ENCODE measurements around the gene RNU6-9.
"Not testable (repeated sequence)": the region's sequence is repeated elsewhere in the genome, so short reads cannot be mapped to it uniquely, and the experiment has no call there.

RNU6-9 gene

DNA sequence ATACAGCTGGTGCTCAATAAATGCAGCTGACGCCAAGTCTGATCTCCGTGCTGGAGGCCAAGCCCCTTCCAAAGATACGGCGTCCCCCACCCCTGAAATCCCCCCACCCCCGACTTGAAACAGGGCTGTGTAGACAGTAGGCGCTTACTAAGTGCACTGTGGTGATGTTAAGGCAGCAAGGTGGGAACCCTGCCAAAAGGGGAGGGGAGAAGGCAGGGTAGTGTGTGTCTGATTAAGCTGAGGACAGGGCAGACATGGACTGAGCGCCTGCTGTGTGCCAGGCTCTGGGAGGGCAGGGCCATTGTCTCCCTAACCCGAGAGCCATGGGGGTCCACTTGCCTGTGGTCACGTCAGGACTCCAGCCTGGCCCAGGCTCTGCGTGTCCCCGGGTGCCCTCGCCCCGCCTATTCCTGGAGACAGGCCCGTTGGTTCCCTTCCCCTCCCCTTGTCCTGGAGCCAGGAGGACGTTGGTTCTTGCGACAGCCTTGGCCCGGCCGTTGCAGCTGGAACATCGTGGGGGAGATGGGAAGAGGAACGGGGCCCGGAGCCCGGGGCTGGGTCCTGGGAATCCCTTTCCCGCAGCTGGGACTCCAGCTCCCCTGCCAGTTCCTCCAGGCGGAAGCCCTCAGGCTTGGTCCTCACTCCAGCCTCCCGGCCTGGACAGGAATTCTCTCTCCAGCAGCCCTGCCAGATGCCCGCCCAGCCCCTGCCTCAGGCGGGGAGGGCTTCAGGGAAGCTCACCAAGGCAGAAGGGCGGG lies 42.9 kb upstream of the RNU6-9 start:
- TF ChIP-seq CTCF (IDR thresholded peaks at IDR 0.05; ENCODE audit: low read depth, low read length): no peak
- H3K4me3 ChIP-seq (ENCODE audit: low read depth, low read length): peak overlapping the region; percentile 6; the same call in 1 of the 2 replicates

DNA sequence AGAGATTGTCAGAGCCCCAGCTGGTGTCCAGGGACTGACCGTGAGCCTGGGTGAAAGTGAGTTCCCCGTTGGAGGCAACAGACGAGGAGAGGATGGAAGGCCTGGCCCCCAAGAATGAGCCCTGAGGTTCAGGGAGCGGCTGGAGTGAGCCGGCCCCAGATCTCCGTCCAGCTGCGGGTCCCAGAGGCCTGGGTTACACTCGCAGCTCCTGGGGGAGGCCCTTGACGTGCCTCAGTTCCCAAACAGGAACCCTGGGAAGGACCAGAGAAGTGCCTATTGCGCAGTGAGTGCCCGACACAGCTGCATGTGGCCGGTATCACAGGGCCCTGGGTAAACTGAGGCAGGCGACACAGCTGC lies 42.3 kb upstream of the RNU6-9 start:
- H3K4me3 ChIP-seq (ENCODE audit: low read depth, low read length): no peak overlapping the region; the same call in 1 of the 2 replicates
- no peak for TF ChIP-seq CTCF (IDR thresholded peaks at IDR 0.05; ENCODE audit: low read depth, low read length)

GRCh38 chr19:852136-853013 lies 40.9 kb upstream of the RNU6-9 start, which contains the start of gene ELANE:
TSS of gene ELANE (plus strand) at chr19:852303. CDS start at chr19:852329, 26 bp downstream.
- no peak for TF ChIP-seq CTCF (IDR thresholded peaks at IDR 0.05; ENCODE audit: low read depth, low read length)
- H3K4me3 ChIP-seq (ENCODE audit: low read depth, low read length): no peak within 1 kb of the TSS

- no peak for TF ChIP-seq CTCF (IDR thresholded peaks at IDR 0.05; ENCODE audit: low read depth, low read length)
- H3K4me3 ChIP-seq (ENCODE audit: low read depth, low read length): no peak overlapping the region
Measured at GRCh38 chr19:853014-853585, 40.2 kb upstream of the RNU6-9 start.

- not testable (repeated sequence) for H3K4me3 ChIP-seq (ENCODE audit: low read depth, low read length)
Measured at GRCh38 chr19:853614-854220, 39.6 kb upstream of the RNU6-9 start.

GRCh38 chr19:854549-854948 lies 38.7 kb upstream of the RNU6-9 start:
- H3K4me3 ChIP-seq (ENCODE audit: low read depth, low read length): no peak overlapping the region
- TF ChIP-seq CTCF (IDR thresholded peaks at IDR 0.05; ENCODE audit: low read depth, low read length): no peak

GRCh38 chr19:855142-855541 lies 38.1 kb upstream of the RNU6-9 start:
- H3K4me3 ChIP-seq (ENCODE audit: low read depth, low read length): no peak overlapping the region
- no peak for TF ChIP-seq CTCF (IDR thresholded peaks at IDR 0.05; ENCODE audit: low read depth, low read length)

Data from WI38 (cell line).